Stimulated activated CD4-positive, alpha-beta T cell treated with anti-CD3 and anti-CD28 coated beads, Interleukin-2, amount 100 ng/mL, for 4 hours (primary cell): Measurements from ENCODE around the gene SCN8A.
"Not testable (repeated sequence)": the region's sequence is repeated elsewhere in the genome, so short reads cannot be mapped to it uniquely, and the experiment has no call there.

Experiments
- DNase-seq: peaks from one replicate; pipeline ENCODE4 v3.0.0-alpha.2; 2020; ENCODE audit warnings: low read depth

SCN8A gene

GRCh38 chr12:51773145-51773869 is 182.3 kb downstream of the SCN8A start:
- DNase-seq, result no peak

GRCh38 chr12:51774933-51775332 is 183.9 kb downstream of the SCN8A start:
- DNase-seq, result no peak

- DNase-seq, result no peak
These were observed 186.4 kb downstream of the SCN8A start for GRCh38 chr12:51777457-51777856.

- DNase-seq, result no peak
These were observed 186.9 kb downstream of the SCN8A start for GRCh38 chr12:51777973-51778372.

GRCh38 chr12:51779876-51780275 is 188.8 kb downstream of the SCN8A start:
- DNase-seq, result no peak

- no peak for DNase-seq
These were observed 193.7 kb downstream of the SCN8A start for GRCh38 chr12:51784688-51785087.

- no peak for DNase-seq
These were observed 194.9 kb downstream of the SCN8A start for GRCh38 chr12:51785906-51786305.

GRCh38 chr12:51788876-51789275 is 197.8 kb downstream of the SCN8A start:
- DNase-seq, result no peak

GRCh38 chr12:51792417-51792816 is 201.4 kb downstream of the SCN8A start:
- no peak for DNase-seq

- no peak for DNase-seq
These were observed 202.2 kb downstream of the SCN8A start for GRCh38 chr12:51793201-51793600.

GRCh38 chr12:51797301-51797700 is 206.3 kb downstream of the SCN8A start:
- no peak for DNase-seq

GRCh38 chr12:51798051-51798450 is 207.0 kb downstream of the SCN8A start:
- DNase-seq, result not testable (repeated sequence)

- DNase-seq, result no peak
These were observed 207.5 kb downstream of the SCN8A start for GRCh38 chr12:51798501-51798900.

GRCh38 chr12:51801027-51801426 is 210.0 kb downstream of the SCN8A start:
- no peak for DNase-seq

- DNase-seq, result no peak
These were observed 215.9 kb downstream of the SCN8A start for GRCh38 chr12:51806896-51807295.

GRCh38 chr12:51809193-51809592 is 218.2 kb downstream of the SCN8A start:
- DNase-seq, result no peak

GRCh38 chr12:51811203-51812202 is 220.5 kb downstream of the SCN8A start:
- no peak for DNase-seq

GRCh38 chr12:51812871-51813270 is 221.8 kb downstream of the SCN8A start:
- DNase-seq, result no peak

GRCh38 chr12:51813931-51814310 is 222.9 kb downstream of the SCN8A start:
- no peak for DNase-seq

GRCh38 chr12:51814311-51815088 is 223.5 kb downstream of the SCN8A start:
- DNase-seq, result peak; percentile 44

GRCh38 chr12:51815571-51815970 is 224.5 kb downstream of the SCN8A start:
- no peak for DNase-seq
